ENCODE measurements around the gene KIAA1210. TPM values are rescaled to one million over a fixed set of nuclear protein-coding genes. Genes with fewer than 3 reads are reported as not detected.

Gene KIAA1210
- total and polyA plus RNA-seq, 2 of the 8 experiments (the other 6 are each of a cell fraction or from before 2014, with no cell fraction given), result 0.02 TPM; not detected in 1

DNA sequence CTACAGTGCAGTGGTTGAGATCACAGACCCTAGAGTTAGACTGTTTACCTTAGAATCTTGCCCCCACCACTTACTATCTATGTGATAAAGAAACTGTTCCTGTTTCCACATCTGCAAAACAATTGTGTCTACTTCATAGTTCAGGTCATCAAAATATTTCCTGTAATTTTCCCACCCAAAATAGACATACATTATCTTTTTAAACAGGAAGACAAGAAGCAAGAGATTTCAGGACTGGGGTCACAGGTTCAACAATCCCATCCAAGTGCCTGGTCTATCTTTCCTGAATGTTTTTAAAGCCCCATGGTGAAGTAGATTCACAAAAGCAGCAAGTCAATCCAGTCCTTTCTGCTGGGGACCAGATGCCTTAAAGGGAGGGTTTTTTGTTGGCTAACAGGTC lies 96.6 kb downstream of the KIAA1210 start:
- no peak for TF ChIP-seq SAP30 (IDR thresholded peaks at IDR 0.05; ENCODE audit: insufficient read depth, insufficient replicate concordance, low read length)
- TF ChIP-seq SP1 (IDR thresholded peaks at IDR 0.05; ENCODE audit: low read depth, low read length), result no peak
- TF ChIP-seq POLR2A (IDR thresholded peaks at IDR 0.05; ENCODE audit: control extremely low read depth in 1 of 2, low read depth in 2 of 2, low read length in 2 of 2), result no peak
- no peak for TF ChIP-seq BACH1 (IDR thresholded peaks at IDR 0.05; ENCODE audit: low read length)
- no peak for TF ChIP-seq RFX5 (IDR thresholded peaks at IDR 0.05; ENCODE audit: borderline replicate concordance, low read depth, low read length)
- CTCF ChIA-PET (ENCODE audit: partially characterized antibody), result no interaction called here
- FAIRE-seq, result no peak

More for the DNA sequence above, 96.6 kb downstream of the KIAA1210 start:
- H3K27me3 ChIP-seq (replicated peaks in 1 of 4; ENCODE audit: control insufficient read depth in 3 of 4, extremely low read depth in 1 of 4, insufficient read depth in 3 of 4, low read length in 3 of 4), result no peaks in the 10 kb centered on the region
- no peak overlapping the region for H3K9ac ChIP-seq (replicated peaks in 1 of 4; ENCODE audit: extremely low read depth in 1 of 4, low read depth in 3 of 4, low read length in 3 of 4)
- no peak overlapping the region for H3K4me3 ChIP-seq (ENCODE audit: extremely low read depth in 1 of 4, insufficient read depth in 2 of 4, low read depth in 3 of 4, low read length in 4 of 4)
- H3K23me2 ChIP-seq (ENCODE audit: low read depth, low read length), result no peaks in the 10 kb centered on the region
- POLR2A ChIA-PET (ENCODE audit: partially characterized antibody), result no interaction called here
- no peak overlapping the region for H3K18ac ChIP-seq (ENCODE audit: extremely low read depth, low read length)
- H4K5ac ChIP-seq (ENCODE audit: insufficient read length, low read depth, low read length), result no peak overlapping the region
- H3K14ac ChIP-seq (ENCODE audit: insufficient read length), result no peak overlapping the region
- no peak overlapping the region for H3K23ac ChIP-seq (ENCODE audit: insufficient read length)
- no peak overlapping the region for H2BK15ac ChIP-seq (ENCODE audit: low read length)
- no peaks in the 10 kb centered on the region for H3K79me1 ChIP-seq (ENCODE audit: low read depth, low read length)
- H3K9me3 ChIP-seq (ENCODE audit: insufficient read depth in 2 of 2, low read depth in 1 of 2, low read length in 1 of 2), result peaks cover 3 to 14% of the 10 kb centered on the region in 2 experiments; a peak in 2 of 4 replicates
- no peaks in the 10 kb centered on the region for H3K79me2 ChIP-seq (ENCODE audit: control insufficient read depth in 1 of 2, insufficient read depth in 2 of 2, low read length in 2 of 2)
- no peak overlapping the region for H2BK120ac ChIP-seq (replicated peaks; ENCODE audit: low read depth, low read length)
- no peak overlapping the region for H3K27ac ChIP-seq (ENCODE audit: low read depth, low read length)
- no peaks in the 10 kb centered on the region for H4K20me1 ChIP-seq (replicated peaks in 1 of 2; ENCODE audit: control insufficient read depth in 1 of 2, insufficient read depth in 2 of 2, low read length in 2 of 2)
- H4K91ac ChIP-seq (replicated peaks; ENCODE audit: insufficient read length, low read length), result no peak overlapping the region
- H2BK5ac ChIP-seq (ENCODE audit: low read depth, low read length), result no peak overlapping the region
- no peak overlapping the region for H2AK5ac ChIP-seq (ENCODE audit: low read depth, low read length)
- no peak overlapping the region for H2BK20ac ChIP-seq (ENCODE audit: low read length)
- no peak overlapping the region for H3K4me2 ChIP-seq (ENCODE audit: insufficient read depth in 1 of 2, low read depth in 2 of 2, low read length in 2 of 2)
- no peak for DNase-seq (ENCODE audit: low read depth in 1 of 2, low spot score in 2 of 2)
- no peaks in the 10 kb centered on the region for H3K36me3 ChIP-seq (ENCODE audit: control insufficient read depth in 2 of 4, insufficient read depth in 4 of 4, low read length in 3 of 4)
- no peak overlapping the region for H2AFZ ChIP-seq (ENCODE audit: low read length)
- no peak overlapping the region for H2BK12ac ChIP-seq (ENCODE audit: low read depth, low read length)
- no peak overlapping the region for H3K56ac ChIP-seq (replicated peaks; ENCODE audit: insufficient read length, low read depth, low read length)
- no peak overlapping the region for H4K8ac ChIP-seq (ENCODE audit: extremely low read depth, insufficient read depth, low read length)
- H3K4me1 ChIP-seq (replicated peaks in 1 of 4; ENCODE audit: control insufficient read depth in 3 of 4, insufficient read depth in 4 of 4, low read length in 3 of 4), result no peaks in the 10 kb centered on the region
- no peak overlapping the region for H3K4ac ChIP-seq (replicated peaks; ENCODE audit: insufficient read length, low read depth, low read length)

All from H1 (cell line).